GM12872 (cell line): ENCODE data around the gene CAVIN2.

Experiments
- TF ChIP-seq, protein P1 (sequence below): IDR thresholded peaks from 3 replicates; pipeline ENCODE4 v1.5.1; 2011; ENCODE audit warnings: low read depth, mild to moderate bottlenecking, low read length, moderate library complexity; ENCODE audit not compliant: insufficient read depth

CAVIN2 gene

DNA sequence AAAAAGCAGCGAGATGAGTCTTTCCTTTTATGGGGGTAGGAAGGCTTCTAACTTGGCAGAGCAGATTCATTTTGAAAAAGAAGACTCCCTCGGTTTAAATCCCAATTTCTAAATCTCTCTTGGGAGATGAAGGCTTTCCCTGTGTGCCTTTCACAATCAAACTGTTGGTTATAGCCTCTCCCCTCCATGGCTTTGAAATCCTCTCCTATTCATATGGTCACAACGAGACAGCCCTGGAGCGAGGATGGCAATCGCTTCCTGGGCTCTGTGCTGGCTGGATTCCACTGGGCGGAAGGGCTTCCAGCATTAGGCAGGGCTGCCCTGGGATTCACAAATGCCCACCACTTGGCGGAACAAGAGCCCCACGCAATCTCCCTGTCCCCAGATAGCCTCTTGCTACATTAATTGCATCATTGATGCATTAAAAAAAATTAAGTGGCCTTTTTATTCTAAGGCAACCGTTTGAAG, 1.6 kb downstream of the CAVIN2 start:
- TF ChIP-seq, protein P1, sequence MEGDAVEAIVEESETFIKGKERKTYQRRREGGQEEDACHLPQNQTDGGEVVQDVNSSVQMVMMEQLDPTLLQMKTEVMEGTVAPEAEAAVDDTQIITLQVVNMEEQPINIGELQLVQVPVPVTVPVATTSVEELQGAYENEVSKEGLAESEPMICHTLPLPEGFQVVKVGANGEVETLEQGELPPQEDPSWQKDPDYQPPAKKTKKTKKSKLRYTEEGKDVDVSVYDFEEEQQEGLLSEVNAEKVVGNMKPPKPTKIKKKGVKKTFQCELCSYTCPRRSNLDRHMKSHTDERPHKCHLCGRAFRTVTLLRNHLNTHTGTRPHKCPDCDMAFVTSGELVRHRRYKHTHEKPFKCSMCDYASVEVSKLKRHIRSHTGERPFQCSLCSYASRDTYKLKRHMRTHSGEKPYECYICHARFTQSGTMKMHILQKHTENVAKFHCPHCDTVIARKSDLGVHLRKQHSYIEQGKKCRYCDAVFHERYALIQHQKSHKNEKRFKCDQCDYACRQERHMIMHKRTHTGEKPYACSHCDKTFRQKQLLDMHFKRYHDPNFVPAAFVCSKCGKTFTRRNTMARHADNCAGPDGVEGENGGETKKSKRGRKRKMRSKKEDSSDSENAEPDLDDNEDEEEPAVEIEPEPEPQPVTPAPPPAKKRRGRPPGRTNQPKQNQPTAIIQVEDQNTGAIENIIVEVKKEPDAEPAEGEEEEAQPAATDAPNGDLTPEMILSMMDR: no peak

DNA sequence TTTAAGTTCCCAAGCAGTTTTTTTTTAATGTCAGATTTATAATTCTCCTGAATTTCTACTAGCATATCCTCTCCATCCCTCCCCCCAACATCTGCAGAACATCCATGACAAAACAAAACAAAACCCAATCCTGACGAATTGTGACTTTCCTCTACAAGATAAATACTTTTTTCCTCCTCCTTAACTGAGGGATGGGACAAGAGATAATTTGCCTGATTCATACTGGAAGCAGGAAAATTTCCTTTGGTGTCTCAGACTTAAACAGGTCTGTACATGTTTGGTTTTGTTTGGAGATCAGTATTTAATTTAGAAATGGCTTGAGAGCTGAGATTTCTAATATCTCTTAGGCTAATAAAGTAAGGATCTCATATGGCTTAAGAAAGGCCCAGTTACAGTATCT, 2.2 kb downstream of the CAVIN2 start:
- TF ChIP-seq, protein P1: no peak

DNA sequence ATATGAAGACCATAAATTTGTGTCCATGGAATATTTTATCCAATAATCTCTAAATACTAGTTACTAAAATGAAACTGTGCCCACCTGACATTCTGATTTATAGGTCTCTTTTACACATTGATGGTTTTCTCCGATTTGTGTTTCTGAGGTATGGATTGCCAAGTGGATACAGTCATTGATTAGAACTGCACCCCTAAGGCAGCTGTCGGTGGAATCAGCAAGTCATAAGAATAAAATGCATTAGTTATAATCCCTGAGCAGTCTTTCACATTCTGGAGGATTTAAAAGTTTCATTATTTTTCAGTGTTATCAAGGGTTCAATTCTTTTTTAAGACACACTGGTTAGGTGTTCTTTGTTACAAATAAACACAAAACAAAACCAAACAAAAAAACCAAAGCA, 6.0 kb downstream of the CAVIN2 start:
- TF ChIP-seq, protein P1: no peak

DNA sequence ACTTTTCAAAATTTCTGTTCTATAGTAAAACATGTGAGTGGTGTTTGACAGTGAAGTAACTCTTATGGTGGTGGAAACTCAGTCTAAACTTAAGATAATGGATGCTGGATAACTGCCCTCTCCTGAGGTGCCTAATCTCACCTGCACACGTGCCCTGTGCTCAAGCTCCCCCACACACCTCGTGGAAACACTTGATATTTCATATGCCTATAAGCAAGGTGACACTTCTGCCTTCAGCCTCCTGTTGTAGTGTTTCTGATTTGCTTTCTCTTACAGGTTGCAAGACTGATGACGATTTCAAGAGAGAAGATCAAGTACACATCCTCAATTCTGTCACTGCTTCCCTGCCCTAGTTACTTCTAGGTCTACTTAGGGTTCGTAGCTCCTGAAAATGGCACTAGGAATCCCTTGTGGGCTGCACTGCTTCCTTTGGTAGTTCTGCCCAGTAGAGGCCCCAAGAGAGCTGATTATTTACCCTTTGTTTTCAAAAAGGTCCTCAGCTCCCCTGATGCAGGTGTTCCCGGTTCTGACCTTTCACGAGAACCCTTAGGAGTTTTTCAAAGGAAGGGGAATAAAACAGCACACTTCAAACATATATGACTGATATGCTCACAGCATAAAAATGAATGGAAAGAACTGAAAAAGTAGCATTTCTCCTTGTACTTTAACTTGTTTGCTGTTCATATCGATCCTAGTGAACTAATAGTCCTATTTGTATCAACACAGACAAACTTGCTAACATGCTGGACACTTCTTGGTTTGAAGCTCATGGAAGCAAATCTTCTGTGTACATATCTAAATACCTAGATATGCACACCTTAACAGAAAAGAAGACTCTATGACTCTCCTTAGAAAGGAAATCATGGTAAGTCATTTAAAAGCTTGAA, 6.7 kb downstream of the CAVIN2 start:
- TF ChIP-seq, protein P1: 0 out of 3 replicates have a peak, but pooled peaks have one; percentile 14

DNA sequence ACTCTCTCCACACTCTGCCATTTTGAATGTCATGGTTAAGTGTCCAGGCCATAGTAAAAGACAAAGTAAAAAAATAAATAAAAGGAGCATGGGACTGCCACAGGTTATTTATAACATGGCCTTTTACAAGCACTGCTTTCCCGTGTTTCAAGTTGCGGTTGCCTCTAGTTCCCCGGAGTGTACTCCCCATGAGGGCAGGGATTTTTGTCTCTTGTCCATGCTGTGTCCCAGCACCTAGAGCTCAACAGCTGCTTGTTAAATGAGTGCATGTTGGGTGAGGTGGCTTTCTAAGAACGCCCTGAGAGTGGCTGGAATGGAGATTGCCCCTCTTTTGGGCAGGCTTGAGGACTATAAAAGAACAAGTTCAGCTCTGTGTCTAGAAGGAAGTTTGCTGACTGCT, 8.4 kb downstream of the CAVIN2 start:
- TF ChIP-seq, protein P1: no peak

DNA sequence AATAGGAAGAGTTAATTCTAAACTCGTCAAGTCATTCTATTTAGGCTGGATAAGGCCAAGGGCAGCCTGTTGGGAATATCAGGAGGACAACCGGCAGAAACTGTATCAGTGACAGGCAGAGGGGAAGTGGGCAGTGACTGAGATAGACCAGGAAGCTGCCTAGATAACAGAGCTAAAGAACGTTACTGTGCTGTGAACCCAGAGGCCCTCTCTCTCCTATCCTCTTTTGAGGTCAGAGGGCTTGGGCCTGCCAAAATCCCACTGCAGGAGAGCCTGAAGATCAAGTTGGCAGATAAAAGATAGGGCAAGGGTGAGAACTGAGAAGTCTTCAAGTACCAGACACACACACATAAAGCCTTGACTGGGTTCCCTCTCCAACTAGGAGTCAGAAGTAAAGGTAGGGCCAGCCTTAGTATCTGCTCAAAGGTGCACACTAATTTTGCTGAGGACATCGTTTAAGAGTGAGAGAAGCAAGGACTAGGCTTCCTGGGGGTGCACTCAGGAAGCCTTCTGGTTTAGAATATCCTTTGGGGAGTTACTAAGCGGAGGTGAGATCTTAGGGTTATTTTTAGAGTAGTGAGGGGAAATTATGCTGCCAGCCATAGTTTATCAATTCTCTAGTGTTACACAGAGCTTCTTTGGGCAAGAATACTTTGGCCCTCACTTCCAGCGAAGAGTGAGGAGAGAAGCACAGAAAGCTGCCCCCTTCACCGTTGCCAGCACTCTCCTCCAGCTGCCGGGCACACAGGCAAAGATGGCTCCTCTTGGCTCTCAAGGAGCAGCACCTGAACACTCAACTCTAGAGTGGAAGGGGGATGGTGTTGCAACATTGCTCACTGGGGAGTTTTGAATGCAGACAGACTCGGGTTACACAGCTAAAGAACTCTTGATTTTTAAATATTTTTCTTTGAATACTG, 9.8 kb downstream of the CAVIN2 start:
- TF ChIP-seq, protein P1: no peak

DNA sequence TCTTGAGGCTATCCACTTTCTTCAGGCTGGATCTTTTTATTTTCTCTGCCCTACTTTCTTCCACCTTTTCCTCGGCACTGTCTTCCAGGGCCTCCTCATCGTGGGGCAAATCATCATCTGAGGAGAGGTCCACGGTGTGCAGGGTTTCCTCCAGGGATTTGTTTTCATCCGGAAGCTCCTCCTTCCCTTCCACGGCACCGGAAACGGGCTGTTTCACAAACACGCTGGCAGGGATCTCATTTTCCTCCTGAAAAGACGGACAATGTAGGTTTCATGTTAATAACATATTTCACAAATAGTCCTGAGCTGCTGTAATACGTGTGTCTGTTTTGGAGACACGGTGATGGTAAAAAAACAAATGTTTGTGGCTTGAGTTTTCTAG, 10.4 kb downstream of the CAVIN2 start:
- TF ChIP-seq, protein P1: no peak
